GM19455 (cell line): ENCODE results near the gene ABCC1.
"Not testable (repeated sequence)": the region's sequence is repeated elsewhere in the genome, so short reads cannot be mapped to it uniquely, and the experiment has no call there.

Source experiments
- ATAC-seq: cut with Tn5 transposase; IDR thresholded peaks from one replicate; pipeline ENCODE4 v1.9.1; 2021; ENCODE audit not compliant: unreplicated experiment

The ABCC1 gene

GRCh38 chr16:15942931-15943690 is 6.3 kb upstream of the ABCC1 start:
- ATAC-seq = no peak

- no peak for ATAC-seq
Measured at GRCh38 chr16:15946257-15947044, 3.0 kb upstream of the ABCC1 start.

DNA sequence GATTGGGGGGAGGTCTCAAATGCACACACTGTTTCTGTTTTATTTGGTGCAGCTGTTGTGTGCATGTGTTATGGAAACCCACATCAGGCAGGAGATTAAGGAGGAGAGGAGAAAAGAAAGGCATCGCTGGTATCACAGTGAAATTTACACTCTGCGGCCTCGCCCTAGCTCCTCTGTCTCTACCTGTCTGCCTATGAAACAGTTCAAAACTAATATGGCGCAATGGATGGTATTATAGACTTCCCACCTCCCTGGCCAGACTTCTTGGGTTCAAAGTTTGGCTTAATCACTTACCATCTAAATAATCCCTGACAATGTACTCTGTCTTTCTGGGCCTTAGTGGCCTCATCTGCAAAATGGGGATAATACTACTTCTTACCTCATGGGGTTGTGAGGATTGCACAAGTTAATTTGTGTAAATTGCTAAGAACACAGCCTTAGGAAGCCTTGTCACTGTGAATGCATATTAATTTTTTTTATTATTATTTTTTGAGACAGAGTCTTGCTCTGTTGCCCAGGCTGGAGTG is 1.4 kb upstream of the ABCC1 start:
- no peak for ATAC-seq

DNA sequence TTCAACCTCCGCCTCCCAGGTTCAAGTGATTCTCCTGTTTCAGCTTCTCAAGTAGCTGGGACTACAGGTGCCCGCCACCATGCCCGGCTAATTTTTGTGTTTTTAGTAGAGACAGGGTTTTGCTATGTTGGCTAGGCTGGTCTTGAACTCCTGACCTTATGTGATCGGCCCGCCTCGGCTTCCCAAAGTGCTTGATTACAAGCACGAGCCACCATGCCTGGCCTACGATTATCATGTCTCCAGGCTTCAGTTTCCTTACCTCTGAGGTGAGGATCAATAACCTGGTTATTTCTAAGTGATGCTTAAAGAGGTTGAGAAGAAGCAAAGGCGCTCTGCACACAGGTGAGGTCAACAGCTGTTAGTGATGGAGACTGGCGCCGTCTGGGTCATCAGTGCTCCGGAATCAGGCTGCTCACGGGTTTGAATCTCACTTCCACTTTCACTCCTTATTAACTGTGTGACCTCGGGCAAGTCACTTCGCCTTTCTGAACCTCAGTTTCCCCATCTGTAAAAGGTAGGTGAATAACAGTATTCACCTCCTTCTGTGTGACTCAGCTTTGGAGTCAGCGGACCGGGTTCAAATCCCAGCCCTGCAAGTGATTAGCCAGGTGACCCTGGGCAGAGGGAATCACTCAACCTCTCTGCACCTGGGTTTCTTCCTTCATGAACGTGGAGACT is 745 bp upstream of the ABCC1 start:
- peak; percentile 29 for ATAC-seq

- ATAC-seq = no peak
Measured at GRCh38 chr16:15950161-15950854, 892 bp downstream of the ABCC1 start.

DNA sequence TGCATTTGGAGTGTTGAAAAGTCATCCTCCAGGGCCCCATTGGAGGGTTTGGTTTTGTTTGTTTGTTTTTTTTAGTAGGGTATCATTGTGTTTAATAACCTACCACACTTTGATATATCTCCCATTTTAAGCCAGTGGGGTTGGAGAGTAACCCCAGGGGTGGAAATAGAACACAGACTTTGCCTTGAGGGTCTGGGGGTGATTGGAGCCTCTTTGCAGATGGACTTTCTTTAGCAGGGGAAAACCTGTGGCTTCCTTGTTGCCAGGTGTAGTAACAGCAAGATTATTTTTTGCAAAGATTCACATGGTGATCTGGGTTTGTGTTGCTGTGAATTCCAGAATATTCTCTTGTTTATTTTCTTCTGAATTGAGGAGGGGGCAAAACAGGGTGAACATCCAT is 1.5 kb downstream of the ABCC1 start:
- no peak for ATAC-seq

GRCh38 chr16:15951852-15952251 is 2.4 kb downstream of the ABCC1 start:
- no peak for ATAC-seq

GRCh38 chr16:15952265-15952711 is 2.9 kb downstream of the ABCC1 start:
- no peak for ATAC-seq

GRCh38 chr16:15953477-15953876 is 4.1 kb downstream of the ABCC1 start:
- ATAC-seq = no peak

GRCh38 chr16:15953929-15954813 is 4.8 kb downstream of the ABCC1 start:
- no peak for ATAC-seq

- ATAC-seq = no peak
Measured at GRCh38 chr16:15954814-15955151, 5.4 kb downstream of the ABCC1 start.

DNA sequence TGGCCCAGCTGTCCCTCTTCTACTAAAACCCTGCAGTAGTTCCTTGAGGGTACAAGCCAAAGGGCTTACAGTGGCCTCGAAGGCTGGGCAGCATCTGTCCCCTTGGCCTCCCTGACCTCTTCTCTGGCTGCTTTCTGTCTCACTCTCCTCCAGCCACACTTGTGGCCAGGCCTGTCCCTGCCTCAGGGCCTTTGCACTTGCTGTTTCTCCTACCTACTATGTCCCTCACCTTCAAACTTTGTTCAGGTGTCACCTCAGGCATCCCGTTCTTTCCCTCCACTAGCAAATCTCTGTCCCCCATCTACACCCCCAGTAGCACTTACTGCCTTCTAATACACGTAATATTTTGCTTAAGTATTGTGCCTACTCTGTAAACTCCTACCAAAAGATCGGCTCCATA is 6.0 kb downstream of the ABCC1 start:
- no peak for ATAC-seq

- ATAC-seq = not testable (repeated sequence)
Measured at GRCh38 chr16:15956106-15956505, 6.7 kb downstream of the ABCC1 start.

DNA sequence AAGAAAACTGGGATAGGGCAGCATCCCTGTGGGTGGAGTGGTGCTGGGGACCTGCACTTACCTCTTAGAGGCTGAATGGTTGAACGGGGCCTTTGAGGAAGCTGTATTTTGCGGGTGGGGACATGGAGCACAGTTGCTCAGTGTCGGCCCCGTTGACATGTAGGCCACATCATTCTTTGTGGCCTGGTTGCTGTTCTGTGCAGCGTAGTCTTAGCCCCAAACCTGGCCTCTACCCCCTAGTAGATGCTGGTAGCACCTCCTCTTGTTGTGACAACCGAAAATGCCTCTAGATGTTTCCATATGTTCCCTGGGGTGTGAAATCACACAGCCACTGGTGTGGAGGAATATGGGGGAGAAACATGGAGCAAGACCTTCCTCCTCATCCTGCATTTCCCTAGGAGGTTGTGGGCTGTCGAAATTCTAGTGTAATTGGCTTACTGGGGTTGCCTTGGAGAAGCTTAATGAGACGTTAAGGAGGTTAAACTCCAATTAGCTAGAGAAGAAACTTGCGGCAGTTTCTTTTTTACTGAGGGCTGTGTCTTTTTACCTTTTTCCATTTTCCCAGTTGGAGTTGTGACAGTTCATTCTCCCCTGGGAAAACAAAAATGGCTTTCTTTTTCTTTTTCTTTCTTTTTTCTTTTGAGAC is 9.4 kb downstream of the ABCC1 start:
- no peak for ATAC-seq

GRCh38 chr16:15960124-15960971 is 10.9 kb downstream of the ABCC1 start:
- no peak for ATAC-seq

GRCh38 chr16:15961060-15961511 is 11.7 kb downstream of the ABCC1 start:
- ATAC-seq = peak; percentile 58

DNA sequence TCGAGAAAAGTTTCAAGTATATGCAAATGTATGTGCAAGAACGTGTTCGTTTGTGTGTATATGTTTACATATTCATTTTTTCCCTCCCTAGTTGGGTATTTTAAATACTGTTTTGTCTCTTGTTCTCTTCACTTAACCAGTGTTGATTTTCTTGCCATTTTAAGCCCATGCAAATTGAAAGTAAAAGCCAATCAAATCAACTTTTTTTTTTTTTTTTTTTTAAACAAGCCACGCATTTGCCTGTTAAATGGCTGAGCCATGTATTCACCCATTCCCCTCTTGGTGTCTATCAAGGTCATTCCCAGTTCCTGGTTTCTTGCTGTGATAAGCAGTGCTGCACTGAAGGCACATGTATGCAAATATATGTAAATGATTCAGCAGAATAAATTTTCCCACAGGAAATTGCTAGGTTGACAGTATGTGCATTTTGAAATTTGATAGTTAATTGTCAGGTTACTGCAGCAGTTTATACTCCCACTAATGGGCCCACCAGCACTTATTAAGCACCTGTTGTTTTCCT is 12.2 kb downstream of the ABCC1 start:
- peak; percentile 14 for ATAC-seq

DNA sequence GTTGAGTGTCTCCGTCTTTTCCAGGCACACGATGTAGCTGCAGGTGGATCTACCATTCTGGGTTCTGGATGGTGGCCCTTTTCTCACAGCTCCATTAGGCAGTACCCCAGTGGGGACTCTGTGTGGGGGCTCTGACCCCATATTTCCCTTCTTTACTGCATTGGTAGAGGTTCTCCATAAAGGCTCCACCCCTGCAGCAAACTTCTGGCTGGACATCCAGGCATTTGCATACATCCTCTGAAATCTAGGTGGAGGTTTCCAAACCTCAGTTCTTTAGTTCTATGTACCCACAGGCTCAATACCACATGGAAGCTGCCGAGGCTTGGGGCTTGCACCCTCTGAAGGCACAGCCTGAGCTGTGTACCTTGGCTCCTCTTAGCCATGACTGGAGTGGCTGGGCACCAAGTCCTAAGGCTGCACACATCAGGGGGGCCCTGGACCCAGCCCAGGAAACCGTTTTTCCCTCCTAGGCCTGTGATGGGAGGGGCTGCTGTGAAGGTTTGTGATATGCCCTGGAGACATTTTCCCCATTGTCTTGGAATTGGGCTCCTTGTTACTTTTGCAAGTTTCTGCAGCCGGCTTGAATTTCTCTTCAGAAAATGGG is 14.0 kb downstream of the ABCC1 start:
- no peak for ATAC-seq
